AG10803 (cell line): Measurements from ENCODE around the gene FOXP2.
A peak's percentile ranks its signal among the peaks of the same experiment; 100 is the strongest.
"Not testable (repeated sequence)": the region's sequence is repeated elsewhere in the genome, so short reads cannot be mapped to it uniquely, and the experiment has no call there.

ENCODE experiments used
- DNase-seq: peaks from one replicate; pipeline ENCODE4 v3.0.0; 2010; ENCODE audit warnings: low read depth
- H3K4me3 ChIP-seq: 2 replicates; pipeline ENCODE4 v1.5.1; 2011; ENCODE audit warnings: mild to moderate bottlenecking, low read length, control low read depth
- TF ChIP-seq, protein P1 (sequence below): conservative IDR thresholded peaks from 2 replicates; pipeline ENCODE4 v1.5.1; 2011; ENCODE audit warnings: mild to moderate bottlenecking, low read length, control low read depth, inconsistent platforms

The FOXP2 gene

DNA sequence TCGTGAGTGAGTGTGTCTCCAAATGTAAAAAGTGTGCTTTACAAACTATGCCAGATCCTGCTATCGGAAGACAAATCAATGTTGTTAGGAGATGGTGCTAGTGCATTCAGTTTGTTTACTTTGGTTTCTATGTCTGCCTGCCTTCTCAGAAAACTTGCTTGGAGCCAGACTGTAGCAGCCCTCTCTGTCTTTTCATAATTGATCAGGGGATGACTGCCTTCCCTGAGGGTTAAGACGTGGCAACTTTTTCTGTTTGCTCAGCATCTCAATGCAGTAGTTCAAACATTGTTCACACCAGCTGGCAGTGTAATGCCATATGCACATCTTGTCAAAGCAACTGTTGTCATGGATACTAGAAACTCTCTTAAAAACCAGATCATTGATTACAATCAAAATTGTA, 118.5 kb downstream of the FOXP2 start:
- TF ChIP-seq, protein P1, sequence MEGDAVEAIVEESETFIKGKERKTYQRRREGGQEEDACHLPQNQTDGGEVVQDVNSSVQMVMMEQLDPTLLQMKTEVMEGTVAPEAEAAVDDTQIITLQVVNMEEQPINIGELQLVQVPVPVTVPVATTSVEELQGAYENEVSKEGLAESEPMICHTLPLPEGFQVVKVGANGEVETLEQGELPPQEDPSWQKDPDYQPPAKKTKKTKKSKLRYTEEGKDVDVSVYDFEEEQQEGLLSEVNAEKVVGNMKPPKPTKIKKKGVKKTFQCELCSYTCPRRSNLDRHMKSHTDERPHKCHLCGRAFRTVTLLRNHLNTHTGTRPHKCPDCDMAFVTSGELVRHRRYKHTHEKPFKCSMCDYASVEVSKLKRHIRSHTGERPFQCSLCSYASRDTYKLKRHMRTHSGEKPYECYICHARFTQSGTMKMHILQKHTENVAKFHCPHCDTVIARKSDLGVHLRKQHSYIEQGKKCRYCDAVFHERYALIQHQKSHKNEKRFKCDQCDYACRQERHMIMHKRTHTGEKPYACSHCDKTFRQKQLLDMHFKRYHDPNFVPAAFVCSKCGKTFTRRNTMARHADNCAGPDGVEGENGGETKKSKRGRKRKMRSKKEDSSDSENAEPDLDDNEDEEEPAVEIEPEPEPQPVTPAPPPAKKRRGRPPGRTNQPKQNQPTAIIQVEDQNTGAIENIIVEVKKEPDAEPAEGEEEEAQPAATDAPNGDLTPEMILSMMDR, result no peak
- no peak overlapping the region for H3K4me3 ChIP-seq
- DNase-seq, result no peak

DNA sequence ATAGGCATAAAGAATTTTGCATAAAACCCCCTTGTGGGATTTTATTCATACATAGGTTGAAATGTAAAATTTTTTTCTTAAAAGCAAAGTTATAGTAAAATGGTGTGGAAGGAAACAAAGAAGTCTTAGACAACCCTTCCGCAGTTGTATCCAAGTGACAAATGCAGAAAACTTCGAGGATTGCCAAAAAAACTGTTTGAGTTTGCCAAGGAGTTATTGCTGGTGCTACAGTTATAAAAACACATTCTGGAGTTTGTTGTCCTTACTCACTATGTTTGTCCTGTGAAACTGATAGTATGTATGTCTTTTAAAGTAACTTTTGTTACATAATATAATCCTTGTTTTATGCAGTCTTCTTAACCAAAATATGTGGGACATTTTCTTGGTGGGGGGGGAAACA, 120.3 kb downstream of the FOXP2 start:
- H3K4me3 ChIP-seq, result no peak overlapping the region
- TF ChIP-seq, protein P1, result no peak
- no peak for DNase-seq

DNA sequence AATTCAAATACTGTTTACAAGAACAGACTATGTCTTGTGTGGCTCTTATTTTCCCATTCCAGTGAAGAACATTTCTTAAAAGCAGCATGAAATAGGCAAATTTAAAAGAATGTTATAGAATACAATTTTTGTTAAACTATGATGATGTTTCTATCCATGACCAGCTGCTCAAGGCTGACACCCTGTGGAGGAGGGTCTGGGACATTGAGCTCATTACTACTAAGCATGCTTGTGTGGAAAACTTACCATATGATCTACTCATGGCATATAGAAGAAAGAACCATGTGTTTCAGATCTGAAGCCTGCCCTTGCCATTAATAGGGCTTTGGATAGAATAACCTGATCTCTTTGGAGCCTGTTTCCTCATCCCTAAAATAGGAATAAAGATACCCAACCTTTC, 125.0 kb downstream of the FOXP2 start:
- peak; percentile 9 for DNase-seq
- TF ChIP-seq, protein P1, result peak; percentile 58
- H3K4me3 ChIP-seq, result no peak overlapping the region

DNA sequence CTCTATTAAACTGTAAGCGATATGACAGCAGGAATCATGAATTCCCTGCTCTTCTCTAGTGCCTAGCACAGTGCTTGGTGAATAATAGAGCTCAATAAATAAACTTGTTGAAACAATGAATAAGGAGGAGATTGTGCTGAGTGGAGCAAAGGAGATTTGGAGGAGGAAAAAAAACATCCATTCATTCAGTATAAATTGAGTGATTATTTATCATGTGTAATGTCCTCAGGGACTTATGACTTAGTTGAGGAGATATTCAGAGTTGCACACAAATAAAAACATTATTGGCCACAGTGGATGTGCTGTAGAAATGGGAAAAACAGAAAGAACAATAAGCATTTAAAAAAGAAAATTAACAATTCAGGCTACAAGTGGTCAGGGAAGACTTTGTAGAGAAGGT, 125.7 kb downstream of the FOXP2 start:
- no peak overlapping the region for H3K4me3 ChIP-seq
- TF ChIP-seq, protein P1, result no peak
- DNase-seq, result no peak

GRCh38 chr7:114547346-114547745, 132.7 kb downstream of the FOXP2 start:
- not testable (repeated sequence) for DNase-seq, H3K4me3 ChIP-seq

GRCh38 chr7:114548081-114548980, 133.7 kb downstream of the FOXP2 start:
- TF ChIP-seq, protein P1, result no peak
- no peak overlapping the region for H3K4me3 ChIP-seq
- DNase-seq, result peak; percentile 10

GRCh38 chr7:114554781-114555537, 140.3 kb downstream of the FOXP2 start:
- TF ChIP-seq, protein P1, result no peak
- DNase-seq, result peak; percentile 68
- H3K4me3 ChIP-seq, result no peak overlapping the region
